ENCODE results near the gene PLVAP. TPM values are rescaled to one million over a fixed set of nuclear protein-coding genes. Genes with fewer than 3 reads are reported as not detected.

Gene PLVAP
- total RNA-seq, 4 donors from 2014 or later = 9.1 to 38.3 (median 25.7) TPM

GRCh38 chr19:17341386-17341785, 35.8 kb downstream of the PLVAP start:
- intact Hi-C loops (cut with DNase I) = no loop called here
- Histone ChIP-seq H3K4me1 (peaks cover 11 to 49% (median 12%) of the 10 kb centered on the region in 3 donors), H3K9me3 (no peaks in the 10 kb centered on the region), H3K27me3 (no peaks in the 10 kb centered on the region), H3K27ac (no peak overlapping the region), H3K36me3 (peaks cover 0 to 22% (median 0%) of the 10 kb centered on the region in 3 donors), H3K4me3 (no peak overlapping the region)
- WGBS, 2 donors = 87 to 94% methylated on average over 3 to 4 of the region's 15 CpGs
- no peak for TF ChIP-seq POLR2A (IDR thresholded peaks at IDR 0.05)
- TF ChIP-seq, protein P1, sequence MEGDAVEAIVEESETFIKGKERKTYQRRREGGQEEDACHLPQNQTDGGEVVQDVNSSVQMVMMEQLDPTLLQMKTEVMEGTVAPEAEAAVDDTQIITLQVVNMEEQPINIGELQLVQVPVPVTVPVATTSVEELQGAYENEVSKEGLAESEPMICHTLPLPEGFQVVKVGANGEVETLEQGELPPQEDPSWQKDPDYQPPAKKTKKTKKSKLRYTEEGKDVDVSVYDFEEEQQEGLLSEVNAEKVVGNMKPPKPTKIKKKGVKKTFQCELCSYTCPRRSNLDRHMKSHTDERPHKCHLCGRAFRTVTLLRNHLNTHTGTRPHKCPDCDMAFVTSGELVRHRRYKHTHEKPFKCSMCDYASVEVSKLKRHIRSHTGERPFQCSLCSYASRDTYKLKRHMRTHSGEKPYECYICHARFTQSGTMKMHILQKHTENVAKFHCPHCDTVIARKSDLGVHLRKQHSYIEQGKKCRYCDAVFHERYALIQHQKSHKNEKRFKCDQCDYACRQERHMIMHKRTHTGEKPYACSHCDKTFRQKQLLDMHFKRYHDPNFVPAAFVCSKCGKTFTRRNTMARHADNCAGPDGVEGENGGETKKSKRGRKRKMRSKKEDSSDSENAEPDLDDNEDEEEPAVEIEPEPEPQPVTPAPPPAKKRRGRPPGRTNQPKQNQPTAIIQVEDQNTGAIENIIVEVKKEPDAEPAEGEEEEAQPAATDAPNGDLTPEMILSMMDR (IDR thresholded peaks at IDR 0.05) = no peak
- DNase-seq = no peak

GRCh38 chr19:17340871-17341357, 36.2 kb downstream of the PLVAP start:
- no peaks in the 10 kb centered on the region for H3K27me3 ChIP-seq
- 20 to 90% methylated on average over 1 to 2 of the region's 17 CpGs for WGBS, 2 donors
- intact Hi-C loops (cut with DNase I) = no loop called here
- H3K36me3 ChIP-seq = peaks cover 0 to 22% (median 0%) of the 10 kb centered on the region in 3 donors
- no peaks in the 10 kb centered on the region for H3K9me3 ChIP-seq
- peaks cover 11 to 49% (median 15%) of the 10 kb centered on the region in 3 donors for H3K4me1 ChIP-seq
- no peak overlapping the region for H3K4me3 ChIP-seq
- TF ChIP-seq, protein P1 (IDR thresholded peaks at IDR 0.05) = no peak
- no peak for TF ChIP-seq POLR2A (IDR thresholded peaks at IDR 0.05)
- DNase-seq = no peak
- no peak overlapping the region for H3K27ac ChIP-seq

- H3K36me3 ChIP-seq = peaks cover 0 to 22% (median 0%) of the 10 kb centered on the region in 3 donors
- TF ChIP-seq POLR2A (IDR thresholded peaks at IDR 0.05) = no peak
- TF ChIP-seq, protein P1 (IDR thresholded peaks at IDR 0.05) = no peak
- H3K4me1 ChIP-seq = peaks cover 16 to 51% (median 20%) of the 10 kb centered on the region in 3 donors
- no peaks in the 10 kb centered on the region for H3K9me3 ChIP-seq
- H3K27ac ChIP-seq = no peak overlapping the region
- intact Hi-C loops (cut with DNase I) = no loop called here
- DNase-seq = no peak
- 65 to 74% methylated on average over 14 to 18 of the region's 21 CpGs for WGBS, 2 donors
- H3K27me3 ChIP-seq = no peaks in the 10 kb centered on the region
- H3K4me3 ChIP-seq = no peak overlapping the region
Observed at GRCh38 chr19:17340302-17340870, 36.8 kb downstream of the PLVAP start.

DNA sequence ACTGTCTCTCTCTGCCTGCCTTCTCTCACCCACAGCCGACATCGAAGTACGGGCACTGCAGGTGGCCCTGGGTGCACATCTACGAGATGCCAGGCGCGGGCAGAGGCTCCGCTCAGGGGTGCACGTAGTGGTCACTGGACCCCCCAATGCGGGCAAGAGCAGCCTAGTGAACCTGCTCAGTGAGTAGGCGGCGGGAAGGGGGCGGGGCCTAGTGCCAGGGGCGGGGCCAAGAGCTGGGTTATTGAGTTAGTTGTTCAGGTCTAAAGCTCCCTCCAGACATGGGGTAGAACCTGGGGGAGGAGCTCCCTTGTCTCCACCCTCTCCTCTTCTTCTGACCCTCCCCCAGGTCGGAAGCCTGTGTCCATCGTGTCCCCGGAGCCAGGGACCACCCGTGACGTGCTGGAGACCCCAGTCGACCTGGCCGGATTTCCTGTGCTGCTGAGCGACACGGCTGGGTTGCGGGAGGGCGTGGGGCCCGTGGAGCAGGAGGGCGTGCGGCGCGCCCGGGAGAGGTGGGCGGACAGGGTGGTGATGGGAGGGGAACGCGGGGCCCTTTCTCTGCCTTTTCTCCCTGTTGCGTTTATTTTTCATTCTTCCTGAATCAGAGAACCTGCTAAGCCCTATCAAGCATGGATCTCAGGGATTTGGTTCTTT, 37.9 kb downstream of the PLVAP start:
- intact Hi-C loops (cut with DNase I) = no loop called here
- H3K9me3 ChIP-seq = no peaks in the 10 kb centered on the region
- H3K27me3 ChIP-seq = no peaks in the 10 kb centered on the region
- H3K4me3 ChIP-seq = no peak overlapping the region
- no peak for DNase-seq
- no peak for TF ChIP-seq POLR2A (IDR thresholded peaks at IDR 0.05)
- TF ChIP-seq, protein P1 (IDR thresholded peaks at IDR 0.05) = no peak
- no peak overlapping the region for H3K27ac ChIP-seq
- H3K36me3 ChIP-seq = peaks cover 0 to 22% (median 0%) of the 10 kb centered on the region in 3 donors
- WGBS, 2 donors = 83 to 87% methylated on average over 17 of the region's 34 CpGs
- H3K4me1 ChIP-seq = peaks cover 23 to 61% (median 27%) of the 10 kb centered on the region in 3 donors

DNA sequence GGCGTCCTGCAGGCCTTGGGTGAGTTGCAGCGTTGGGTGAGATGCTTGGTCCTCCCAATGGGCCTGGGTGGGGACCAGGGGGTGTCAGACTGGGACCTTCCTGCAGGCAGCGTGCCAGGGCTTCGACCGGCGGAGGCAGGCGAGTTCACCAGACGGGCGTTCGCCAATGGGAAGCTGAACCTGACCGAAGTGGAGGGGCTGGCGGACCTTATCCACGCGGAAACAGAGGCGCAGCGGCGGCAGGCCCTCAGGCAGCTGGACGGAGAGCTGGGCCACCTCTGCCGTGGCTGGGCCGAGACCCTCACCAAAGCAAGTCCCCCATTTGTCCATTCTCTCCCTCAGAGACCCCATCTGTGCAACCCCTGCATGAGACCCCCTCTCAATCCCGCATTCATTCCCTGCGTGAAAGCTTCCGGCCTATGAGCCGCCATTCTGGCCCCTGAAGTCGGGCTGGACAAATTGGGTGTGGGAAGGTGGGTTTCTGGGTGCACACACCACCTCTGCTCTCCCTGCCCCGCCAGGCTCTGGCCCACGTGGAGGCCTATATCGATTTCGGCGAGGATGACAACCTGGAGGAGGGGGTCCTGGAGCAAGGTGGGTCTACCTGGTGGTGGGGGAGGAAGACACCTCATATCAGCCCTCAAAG, 38.6 kb downstream of the PLVAP start:
- Histone ChIP-seq H3K4me3 (peak overlapping the region; percentile 57 to 89 (median 77)), H3K4me1 (peaks cover 30 to 68% (median 33%) of the 10 kb centered on the region in 3 donors), H3K9me3 (no peaks in the 10 kb centered on the region), H3K36me3 (peaks cover 0 to 21% (median 0%) of the 10 kb centered on the region in 3 donors), H3K27me3 (no peaks in the 10 kb centered on the region), H3K27ac (peak overlapping the region in 3 of 4 donors; percentile 87 to 98 (median 96))
- 83 to 90% methylated on average over 4 to 20 of the region's 30 CpGs for WGBS, 2 donors
- TF ChIP-seq, protein P1 (IDR thresholded peaks at IDR 0.05) = no peak
- TF ChIP-seq POLR2A (IDR thresholded peaks at IDR 0.05) = no peak
- intact Hi-C loops (cut with DNase I) = no loop called here
- no peak for DNase-seq
